GM21360 (cell line): ENCODE data around the gene FNDC3A.
A peak's percentile ranks its signal among the peaks of the same experiment; 100 is the strongest.
"Not testable (repeated sequence)": the region's sequence is repeated elsewhere in the genome, so short reads cannot be mapped to it uniquely, and the experiment has no call there.

Experiments used
- ATAC-seq: cut with Tn5 transposase; IDR thresholded peaks from one replicate; pipeline ENCODE4 v1.9.1; 2021; ENCODE audit warnings: mild to moderate bottlenecking, moderate library complexity; ENCODE audit not compliant: unreplicated experiment

FNDC3A gene

GRCh38 chr13:49071341-49071937, 95.7 kb downstream of the FNDC3A start:
- ATAC-seq: no peak

GRCh38 chr13:49082653-49083536, 107.2 kb downstream of the FNDC3A start:
- ATAC-seq: peak; percentile 91

DNA sequence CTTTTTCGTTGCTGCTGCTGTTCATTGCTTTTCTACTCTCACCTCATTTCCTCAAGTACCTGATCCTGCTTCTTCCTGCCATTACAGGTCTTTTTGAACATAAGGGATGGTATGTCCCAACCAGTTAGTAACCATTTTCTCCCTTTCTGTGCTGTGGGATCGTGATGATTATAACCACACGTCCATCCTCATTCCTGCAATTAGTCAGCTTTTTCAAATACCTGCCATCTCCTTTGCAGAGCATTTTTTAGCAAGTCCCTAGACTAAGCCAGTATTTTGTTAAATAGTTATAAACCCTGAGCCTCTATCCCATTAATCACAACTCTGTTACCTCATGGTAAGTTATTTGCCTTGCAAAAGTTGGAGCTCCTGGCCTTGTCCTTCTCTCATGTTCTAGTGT, 109.2 kb downstream of the FNDC3A start:
- no peak for ATAC-seq

DNA sequence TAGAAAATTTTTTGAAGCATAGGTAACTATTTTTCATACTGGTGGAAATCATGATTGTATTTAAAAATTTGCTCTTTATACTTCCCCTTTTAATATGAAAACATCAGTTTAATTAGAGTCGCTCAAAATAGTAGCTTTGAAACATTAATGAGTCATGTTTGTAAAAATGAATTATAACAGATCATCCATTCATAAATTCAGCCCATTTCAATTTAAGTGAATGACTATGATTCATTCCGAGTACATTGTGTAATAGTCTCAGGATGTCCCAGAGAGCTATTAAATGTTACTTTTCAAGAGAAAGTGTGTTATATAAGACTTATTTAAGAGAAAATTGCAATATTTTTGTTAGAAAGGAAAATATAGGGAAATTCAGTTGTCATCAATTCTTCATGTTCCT, 111.0 kb downstream of the FNDC3A start:
- ATAC-seq: no peak

- no peak for ATAC-seq
These were observed 117.7 kb downstream of the FNDC3A start for GRCh38 chr13:49093376-49093775.

GRCh38 chr13:49097374-49097773, 121.7 kb downstream of the FNDC3A start:
- no peak for ATAC-seq

DNA sequence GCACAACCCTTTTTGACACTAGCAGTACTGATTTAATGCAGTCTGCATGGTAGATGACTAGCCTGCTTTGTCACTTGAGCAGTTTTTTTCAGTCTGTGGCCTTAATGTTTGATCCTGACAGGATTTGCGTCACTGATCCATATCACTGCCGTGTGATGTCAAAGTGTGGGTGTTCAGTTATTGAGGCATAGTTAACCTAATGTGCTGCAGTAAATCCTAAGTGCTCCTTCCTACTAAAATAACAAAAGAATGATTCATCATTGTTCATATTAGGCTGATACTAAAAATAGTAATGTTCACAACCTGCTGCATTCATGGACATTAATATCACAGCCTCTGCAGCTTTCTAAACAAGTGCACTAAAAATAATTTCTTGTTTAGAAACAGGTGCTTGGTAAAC, 122.5 kb downstream of the FNDC3A start:
- no peak for ATAC-seq

DNA sequence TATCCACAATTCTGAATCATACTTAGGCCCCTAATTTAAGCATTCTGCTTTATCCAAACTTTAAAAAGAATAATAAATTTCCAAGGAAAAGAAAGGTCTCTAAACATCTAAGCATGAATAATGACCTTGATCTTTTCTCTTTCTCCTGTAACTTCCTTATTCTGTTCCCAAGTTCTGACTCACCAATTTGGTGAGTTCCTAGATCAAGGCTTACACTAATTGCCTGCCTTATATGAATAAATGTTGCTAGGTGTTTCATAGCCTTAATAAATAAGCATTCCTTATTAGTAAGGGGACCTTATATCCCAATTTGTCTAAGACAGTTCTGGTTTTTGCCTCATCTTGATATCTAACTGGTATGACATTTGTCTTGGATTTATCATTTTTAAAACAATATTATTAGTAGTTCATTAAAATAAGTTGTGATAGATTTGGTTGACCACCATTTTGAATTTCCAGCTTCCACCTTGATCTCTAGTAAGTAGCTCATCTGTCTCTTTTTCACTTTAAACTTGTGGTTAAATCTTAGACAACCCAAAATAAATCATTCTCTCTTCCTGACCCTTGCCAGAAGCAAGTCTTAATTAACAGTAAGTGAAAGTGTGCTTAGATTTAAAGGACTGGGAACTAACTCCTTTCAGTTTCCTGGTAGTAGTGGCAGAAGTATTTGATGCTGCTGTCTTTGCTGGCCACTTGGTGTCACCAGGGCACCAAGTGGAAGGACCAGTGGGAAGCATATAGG, 123.2 kb downstream of the FNDC3A start:
- ATAC-seq: peak; percentile 52

DNA sequence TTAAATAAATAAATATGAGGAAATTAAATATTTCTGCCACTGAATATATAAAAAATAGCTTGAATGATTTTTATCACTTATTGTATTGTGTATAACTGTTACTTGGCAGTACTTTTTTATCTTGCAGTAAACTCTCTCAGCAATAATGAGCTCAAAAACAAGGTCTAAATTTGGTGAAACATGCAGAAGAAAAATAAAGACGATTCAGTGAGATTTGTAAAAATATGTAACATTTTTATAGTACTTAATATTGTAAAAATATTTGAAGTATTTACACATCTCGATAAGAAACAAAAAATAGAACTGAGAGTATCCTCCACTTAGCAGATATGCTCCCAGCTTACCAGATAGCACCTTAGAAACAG, 123.8 kb downstream of the FNDC3A start:
- ATAC-seq: no peak

DNA sequence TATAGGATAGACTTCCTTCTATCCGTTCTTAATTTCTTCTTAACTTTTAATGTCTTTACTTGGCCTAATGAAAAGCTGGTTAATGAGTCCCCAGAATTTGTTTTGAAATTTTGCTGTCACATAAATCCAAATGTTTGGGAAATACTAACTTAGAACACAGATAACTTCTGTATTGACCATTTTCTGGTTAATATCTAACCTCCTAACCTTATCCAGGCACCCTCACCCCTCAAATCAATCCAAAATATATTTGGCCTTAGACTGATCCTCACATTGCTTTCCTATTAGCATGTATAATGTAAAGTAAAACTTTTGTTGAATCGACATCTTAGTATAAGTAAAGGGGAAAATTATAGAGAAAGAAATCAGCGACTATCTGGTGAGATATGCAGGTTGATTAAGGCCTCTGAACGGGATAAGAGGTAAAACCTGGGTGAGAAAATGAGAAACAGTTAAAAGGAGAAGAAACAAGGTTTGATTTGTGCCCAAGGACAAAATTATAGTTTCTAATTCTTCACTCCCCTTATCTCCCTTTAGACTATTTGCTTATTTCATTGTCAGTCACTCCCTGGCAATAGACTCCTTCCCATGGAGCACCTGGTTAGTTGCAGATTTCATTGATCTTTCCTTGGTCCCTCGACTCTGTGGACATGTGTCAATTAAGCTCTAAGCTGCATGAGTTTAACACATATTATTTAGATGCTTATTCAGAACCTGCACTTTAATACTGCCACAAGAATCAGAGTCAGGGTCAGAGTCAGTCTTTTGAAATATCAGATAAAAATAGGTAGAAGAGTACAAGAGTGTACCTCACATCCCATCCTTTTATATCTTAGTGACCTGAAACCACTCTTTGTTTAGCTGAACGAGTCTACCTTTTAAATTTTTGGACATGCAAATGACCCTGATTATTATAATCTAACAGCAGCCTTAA, 125.2 kb downstream of the FNDC3A start:
- ATAC-seq: no peak

DNA sequence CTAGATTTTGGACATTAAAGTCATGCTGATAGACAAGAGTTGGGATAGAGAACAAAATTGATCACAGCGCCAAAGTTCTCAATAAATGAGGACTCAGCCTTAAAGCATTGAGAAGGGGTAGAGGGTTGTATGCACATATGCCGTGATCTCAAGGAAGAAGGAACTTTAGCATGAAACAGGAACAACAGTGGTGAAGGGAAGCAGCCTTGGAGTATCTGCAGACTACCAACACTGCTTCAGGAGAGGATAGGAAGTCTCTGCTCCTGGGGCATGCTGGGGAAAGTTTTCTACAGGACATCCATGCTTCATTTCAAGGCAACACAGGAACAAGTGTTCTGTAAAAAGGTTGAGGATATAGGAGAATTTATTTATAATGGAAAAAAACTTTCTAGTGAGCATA, 132.5 kb downstream of the FNDC3A start:
- no peak for ATAC-seq

DNA sequence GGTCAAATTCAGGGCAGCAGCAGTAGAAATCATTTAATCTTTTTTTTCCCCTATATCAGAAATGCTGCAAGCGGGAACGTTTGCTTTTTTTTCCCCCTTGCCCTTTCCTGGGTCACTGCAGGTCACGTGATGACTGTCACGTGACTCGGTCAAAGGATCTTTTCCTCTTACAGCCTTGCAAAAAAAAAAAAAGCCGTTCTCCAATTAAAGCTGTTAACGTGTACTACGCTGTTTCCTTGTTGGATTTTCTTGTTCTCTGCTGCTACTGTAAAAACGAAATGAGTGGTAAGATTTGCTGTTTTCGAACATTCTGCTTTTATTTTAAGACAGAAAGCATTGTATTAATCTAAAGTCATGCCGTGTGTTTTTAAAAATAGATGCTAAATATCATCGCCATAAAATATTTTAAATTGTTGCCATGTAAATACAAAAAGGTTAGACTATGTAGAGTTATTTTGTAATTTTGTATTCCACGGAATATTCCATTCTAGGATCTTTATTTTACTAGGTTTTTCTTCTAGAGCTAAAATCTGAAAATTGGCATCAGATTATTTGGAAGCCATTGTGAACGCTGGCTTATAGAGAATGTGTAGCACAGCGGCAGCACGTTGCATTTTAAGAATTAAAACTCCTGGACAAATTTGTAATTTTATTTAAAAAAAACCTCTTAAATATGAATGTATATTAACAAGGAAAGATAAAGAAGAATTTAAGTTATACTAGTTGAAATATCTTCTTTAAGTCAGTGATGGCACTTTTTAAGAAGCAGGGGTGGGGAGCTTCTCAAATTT, 134.6 kb downstream of the FNDC3A start:
- ATAC-seq: peak; percentile 59

DNA sequence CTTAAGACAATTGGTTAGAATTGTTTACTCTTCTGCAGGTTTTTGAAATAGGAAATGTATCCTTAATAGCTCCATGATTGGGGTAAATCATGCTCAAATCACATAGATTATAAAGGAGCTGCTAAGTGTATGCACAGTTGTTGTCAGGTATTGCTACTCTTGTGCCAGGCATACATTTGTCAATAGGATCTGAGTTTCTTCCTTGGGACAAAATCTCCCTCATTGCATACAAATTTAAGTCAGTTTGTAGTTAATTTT, 135.1 kb downstream of the FNDC3A start:
- ATAC-seq: no peak

DNA sequence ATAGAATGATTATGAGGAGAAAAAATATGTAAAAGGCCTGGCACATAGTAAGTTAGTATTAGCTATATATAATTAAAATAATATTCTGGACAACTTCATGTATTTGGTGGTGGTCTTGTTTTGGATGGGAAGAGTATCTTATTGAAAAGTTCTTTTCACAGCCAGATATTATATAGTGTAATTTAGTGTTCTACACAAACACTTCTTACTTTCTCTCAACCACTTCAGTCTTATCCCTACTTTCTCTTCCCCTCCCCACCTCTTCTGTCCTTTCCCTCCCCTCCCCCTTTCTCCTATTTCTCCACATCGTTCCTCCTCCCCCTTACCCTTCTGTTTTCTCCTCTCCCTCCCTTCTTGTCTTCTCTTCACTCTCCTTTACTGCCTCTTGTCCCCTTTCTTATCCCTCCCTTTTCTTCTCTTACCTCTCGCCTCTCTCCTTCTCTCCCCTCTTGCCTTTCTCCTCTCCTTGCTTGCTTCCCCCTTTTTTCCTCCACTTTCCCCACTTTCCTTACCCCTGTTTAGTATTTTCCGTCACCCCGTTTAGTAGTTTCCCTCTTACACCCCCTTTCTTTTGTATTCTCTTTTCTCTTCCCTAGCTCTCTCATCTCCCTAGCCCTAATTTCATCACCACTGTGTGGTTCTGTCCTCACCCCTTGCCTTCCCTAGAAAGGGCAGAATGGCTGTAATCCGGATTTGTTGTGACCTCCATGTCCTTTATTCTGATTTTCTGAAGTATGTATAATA, 137.2 kb downstream of the FNDC3A start:
- no peak for ATAC-seq

DNA sequence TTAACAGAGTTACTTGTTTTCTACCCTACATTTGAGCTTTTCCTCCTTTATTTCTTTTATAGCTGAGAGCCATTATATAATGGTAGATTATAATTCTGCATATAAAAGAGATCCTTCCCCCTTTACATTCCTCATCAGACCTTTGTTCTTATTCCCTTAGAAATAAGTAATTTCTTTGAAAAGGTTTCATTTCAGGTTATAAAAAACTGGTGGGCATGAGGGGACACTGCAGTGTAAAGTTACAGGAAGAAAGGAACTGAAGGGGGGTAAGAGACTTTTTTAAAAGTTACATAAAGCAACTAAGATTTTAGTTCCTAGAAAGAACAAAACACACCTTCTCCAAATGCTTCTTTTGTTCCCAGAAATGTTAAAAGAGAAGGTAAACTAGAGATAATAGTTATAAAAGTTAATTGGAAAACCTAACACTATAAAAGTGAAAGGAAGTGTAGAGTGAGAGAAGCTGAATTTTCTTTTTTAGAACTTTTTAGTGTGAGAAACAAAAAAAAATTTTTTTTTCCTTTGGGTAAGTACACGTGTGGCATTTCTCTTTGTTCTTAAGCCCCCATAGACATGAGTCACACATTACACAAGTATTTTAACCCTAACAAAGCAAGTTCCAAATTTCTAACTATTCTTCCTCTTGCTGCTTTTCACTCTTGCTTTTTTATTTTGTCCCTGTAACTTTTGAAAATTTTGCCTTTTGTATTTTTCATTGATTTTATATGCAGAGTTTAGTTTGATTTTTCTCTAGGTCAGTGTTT, 138.0 kb downstream of the FNDC3A start:
- no peak for ATAC-seq

GRCh38 chr13:49116873-49117272, 141.2 kb downstream of the FNDC3A start:
- ATAC-seq: no peak

- ATAC-seq: not testable (repeated sequence)
These were observed 142.7 kb downstream of the FNDC3A start for GRCh38 chr13:49118455-49118854.

DNA sequence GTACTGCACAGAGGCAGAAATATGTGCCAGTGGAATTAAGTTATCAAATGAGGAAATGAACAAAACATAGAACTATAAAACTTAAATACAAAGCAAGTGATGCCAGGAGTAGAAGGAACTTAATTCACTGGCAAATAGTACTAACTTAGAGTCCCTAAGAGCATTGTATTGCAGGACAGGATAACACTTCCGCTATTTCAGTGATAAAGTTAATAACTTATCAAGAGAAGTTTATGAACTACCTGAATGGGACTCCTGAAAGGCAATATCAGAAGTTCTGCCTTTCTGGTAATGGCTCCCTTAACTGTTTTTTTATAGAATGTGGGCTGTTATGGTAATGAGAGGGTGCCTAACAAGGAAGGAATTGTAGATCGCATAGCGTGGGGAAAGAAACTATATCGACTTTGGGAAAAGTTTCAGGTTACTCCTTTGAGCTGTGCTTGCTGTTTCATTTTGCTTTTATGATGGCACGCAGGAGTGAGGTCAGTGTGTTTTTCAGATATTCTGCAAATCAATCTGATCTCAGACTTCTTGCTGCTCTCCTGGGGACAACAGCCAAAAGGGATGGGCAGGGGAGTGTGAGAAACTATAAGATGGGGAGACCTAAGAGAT, 149.1 kb downstream of the FNDC3A start:
- no peak for ATAC-seq
